Panc1 (cell line): ENCODE measurements around the gene BMP2K. TPM values are rescaled to one million over a fixed set of nuclear protein-coding genes. Genes with fewer than 3 reads are reported as not detected.

Experiments
- ATAC-seq: fragments of 200-7000 bp; cut with Tn5 transposase; 2 replicates; pipeline ENCODE4 v1.9.1; 2020; ENCODE audit warnings: mild to moderate bottlenecking, moderate library complexity
- BruUV-seq: library from RNA; stranded (reverse); fragments of 400-500 nt; replicated peaks from 2 replicates; lab custom pipeline; 2021; lab: Mats Ljungman, UMichigan
- CTCF ChIA-PET: fragments of 300-600 bp; sonication (Branson Sonifier 250); formaldehyde crosslinking; loops from one replicate; lab custom pipeline; 2022; ENCODE audit warnings: antibody characterized with exemption; lab: Charles Lee
- POLR2A ChIA-PET: fragments of 300-600 bp; sonication (Branson Sonifier 250); formaldehyde crosslinking; loops from one replicate; lab custom pipeline; 2022; ENCODE audit warnings: antibody characterized with exemption; lab: Charles Lee
- DNase-seq: peaks from one replicate; pipeline ENCODE4 v3.0.0-alpha.2; 2010; ENCODE audit warnings: low read depth, low spot score
- H3K27ac ChIP-seq: 2 replicates; pipeline ENCODE4 v1.5.1; 2011; ENCODE audit warnings: mild to moderate bottlenecking, low read length, inconsistent platforms
- H3K27me3 ChIP-seq: fragments of 200-500 bp; sonication (Bioruptor generic); 2 replicates; pipeline ENCODE4 v1.6.0; 2014; ENCODE audit warnings: low read length, inconsistent platforms; ENCODE audit not compliant: control insufficient read depth, insufficient read depth
- H3K36me3 ChIP-seq: fragments of 200-500 bp; sonication (Bioruptor generic); 2 replicates; pipeline ENCODE4 v1.5.1; 2014; ENCODE audit warnings: inconsistent platforms, mild to moderate bottlenecking, low read length, moderate library complexity; ENCODE audit not compliant: control insufficient read depth, insufficient read depth
- H3K4me1 ChIP-seq: 2 replicates; pipeline ENCODE4 v1.5.1; 2011; ENCODE audit warnings: inconsistent platforms, mild to moderate bottlenecking, low read length, moderate library complexity; ENCODE audit not compliant: control insufficient read depth, insufficient read depth
- H3K4me3 ChIP-seq, 2 experiments: 2 replicates each; pipeline ENCODE4 v1.5.1; 2011 to 2012; ENCODE audit warnings: low read depth in 2 of 2, low read length in 2 of 2, mild to moderate bottlenecking in 2 of 2, inconsistent platforms in 1 of 2, moderate library complexity in 1 of 2
- H3K9me3 ChIP-seq: fragments of 200-500 bp; sonication (Bioruptor generic); 2 replicates; pipeline ENCODE4 v1.5.1; 2014; ENCODE audit warnings: low read depth, mild to moderate bottlenecking, inconsistent platforms, low read length, moderate library complexity; ENCODE audit not compliant: control insufficient read depth, insufficient read depth
- CTCF ChIP-seq: fragments of 450-650 bp; IDR thresholded peaks from 2 replicates; pipeline ENCODE4 v1.5.1; 2017; ENCODE audit warnings: mild to moderate bottlenecking
- POLR2AphosphoS5 ChIP-seq: IDR thresholded peaks from 2 replicates; pipeline ENCODE4 v1.6.1; 2012; ENCODE audit warnings: mild to moderate bottlenecking, low read depth, low read length, moderate library complexity
- REST ChIP-seq, 2 experiments: IDR thresholded peaks; 2 replicates each; pipeline ENCODE4 v1.6.1; 2011 to 2012; ENCODE audit warnings: low read depth in 2 of 2, control low read depth in 1 of 2, low read length in 1 of 2, mild to moderate bottlenecking in 1 of 2, moderate library complexity in 1 of 2; ENCODE audit not compliant: insufficient read depth in 1 of 2
- SIN3A ChIP-seq: IDR thresholded peaks from 2 replicates; pipeline ENCODE4 v1.6.1; 2012; ENCODE audit warnings: low read depth, mild to moderate bottlenecking, low read length, moderate library complexity, borderline replicate concordance; ENCODE audit not compliant: insufficient read depth
- TCF7L2 ChIP-seq: IDR thresholded peaks from 2 replicates; pipeline ENCODE4 v1.6.1; 2011; ENCODE audit warnings: mild to moderate bottlenecking, low read depth, low read length, inconsistent platforms
- in situ Hi-C: cut with HindIII; loops from 2 replicates; pipeline ENCODE4 v1.10.0; 2016; ENCODE audit warnings: low sequenced_read_pairs, low pct_unique_long_range_greater_than_20kb
- intact Hi-C: fragments of 100-400 bp; cut with micrococcal nuclease; formaldehyde crosslinking; loops from one replicate; pipeline ENCODE4 v1.10.0; 2022; ENCODE audit not compliant: unreplicated experiment
- total RNA-seq: library from RNA; stranded (reverse); gene quantifications from one replicate; pipeline ENCODE4 v1.2.1, GENCODE V29; 2021; ENCODE audit not compliant: unreplicated experiment

Gene BMP2K
- total RNA-seq, 1 experiment from 2014 or later = 23.3 TPM

- intact Hi-C loops = no loop called here
- Histone ChIP-seq H3K9me3 (no peaks in the 10 kb centered on the region), H3K4me1 (no peaks in the 10 kb centered on the region), H3K36me3 (peaks cover 2% of the 10 kb centered on the region; the same call in 1 of the 2 replicates), H3K27me3 (no peaks in the 10 kb centered on the region), H3K27ac (no peak overlapping the region), H3K4me3 (no peak overlapping the region)
- POLR2A ChIA-PET = no interaction called here
- TF ChIP-seq TCF7L2 = no peak
- no peak; the same call in 1 of the 2 replicates for TF ChIP-seq CTCF
- no peak for TF ChIP-seq REST (IDR thresholded peaks at IDR 0.05; ENCODE audit: insufficient read depth in 1 of 2, low read depth in 2 of 2, low read length in 1 of 2)
- no peak for TF ChIP-seq SIN3A
- no peak for TF ChIP-seq POLR2AphosphoS5
- DNase-seq = no peak
- BruUV-seq = no TSS peak
- ATAC-seq = no peak
- CTCF ChIA-PET = no interaction called here
- in situ Hi-C loops = no loop called here
Measured at GRCh38 chr4:78923464-78924312, 147.5 kb downstream of the BMP2K start.

GRCh38 chr4:78926826-78927225 is 150.7 kb downstream of the BMP2K start:
- Histone ChIP-seq H3K27ac (no peak overlapping the region), H3K4me1 (no peaks in the 10 kb centered on the region), H3K4me3 (no peak overlapping the region), H3K36me3 (0 out of 2 replicates have a peak, but pooled peaks cover 2% of the 10 kb centered on the region), H3K9me3 (no peaks in the 10 kb centered on the region), H3K27me3 (no peaks in the 10 kb centered on the region)
- POLR2A ChIA-PET = no interaction called here
- CTCF ChIA-PET = no interaction called here
- no peak for ATAC-seq
- no TSS peak for BruUV-seq
- in situ Hi-C loops = no loop called here
- TF ChIP-seq REST (IDR thresholded peaks at IDR 0.05; ENCODE audit: insufficient read depth in 1 of 2, low read depth in 2 of 2, low read length in 1 of 2) (no peak), POLR2AphosphoS5 (no peak), TCF7L2 (no peak), CTCF (no peak), SIN3A (no peak)
- intact Hi-C loops = no loop called here
- DNase-seq = no peak
